ENCODE data around the gene PCNX2. TPM values are rescaled to one million over a fixed set of nuclear protein-coding genes. Genes with fewer than 3 reads are reported as not detected.

The PCNX2 gene
- total and polyA plus RNA-seq, 2 of the 8 experiments (the other 6 are each of a cell fraction or from before 2014, with no cell fraction given) = 46.1 to 57.6 TPM

GRCh38 chr1:233328142-233328921 is 32.8 kb upstream of the PCNX2 start:
- Histone ChIP-seq H2BK12ac (ENCODE audit: low read depth, low read length) (peak overlapping the region; percentile 50; the same call in 1 of the 2 replicates), H3K27me3 (replicated peaks in 1 of 4; ENCODE audit: control insufficient read depth in 3 of 4, extremely low read depth in 1 of 4, insufficient read depth in 3 of 4, low read length in 3 of 4) (peaks cover 0 to 12% (median 7%) of the 10 kb centered on the region in 4 experiments; a peak in 5 of 7 replicates), H3K79me2 (ENCODE audit: control insufficient read depth in 1 of 2, insufficient read depth in 2 of 2, low read length in 2 of 2) (peaks cover 0 to 43% of the 10 kb centered on the region in 2 experiments; a peak in 2 of 4 replicates), H3K4me2 (ENCODE audit: insufficient read depth in 1 of 2, low read depth in 2 of 2, low read length in 2 of 2) (peak overlapping the region; percentile 95 to 98), H3K56ac (replicated peaks; ENCODE audit: insufficient read length, low read depth, low read length) (peak overlapping the region; percentile 63), H3K27ac (ENCODE audit: low read depth, low read length) (no peak overlapping the region), H3K4me3 (ENCODE audit: extremely low read depth in 1 of 4, insufficient read depth in 2 of 4, low read depth in 3 of 4, low read length in 4 of 4) (peak overlapping the region; percentile 62 to 69 (median 66)), H3K23ac (ENCODE audit: insufficient read length) (no peak overlapping the region), H3K9me3 (ENCODE audit: insufficient read depth in 2 of 2, low read depth in 1 of 2, low read length in 1 of 2) (no peaks in the 10 kb centered on the region), H4K8ac (ENCODE audit: extremely low read depth, insufficient read depth, low read length) (peak overlapping the region; percentile 93; the same call in 1 of the 2 replicates), H3K36me3 (ENCODE audit: control insufficient read depth in 2 of 4, insufficient read depth in 4 of 4, low read length in 3 of 4) (no peaks in the 10 kb centered on the region), H3K23me2 (ENCODE audit: low read depth, low read length) (peaks cover 15% of the 10 kb centered on the region), H3K9ac (replicated peaks in 1 of 4; ENCODE audit: extremely low read depth in 1 of 4, low read depth in 3 of 4, low read length in 3 of 4) (peak overlapping the region; percentile 63 to 85 (median 76)), H3K4me1 (replicated peaks in 1 of 4; ENCODE audit: control insufficient read depth in 3 of 4, insufficient read depth in 4 of 4, low read length in 3 of 4) (peaks cover 5 to 16% (median 6%) of the 10 kb centered on the region in 4 experiments; a peak in 6 of 7 replicates), H3K79me1 (ENCODE audit: low read depth, low read length) (peaks cover 8% of the 10 kb centered on the region; the same call in 1 of the 2 replicates), H3K4ac (replicated peaks; ENCODE audit: insufficient read length, low read depth, low read length) (peak overlapping the region; percentile 85), H2AK5ac (ENCODE audit: low read depth, low read length) (no peak overlapping the region), H4K20me1 (replicated peaks in 1 of 2; ENCODE audit: control insufficient read depth in 1 of 2, insufficient read depth in 2 of 2, low read length in 2 of 2) (peaks cover 7 to 9% of the 10 kb centered on the region in 2 experiments), H4K5ac (ENCODE audit: insufficient read length, low read depth, low read length) (no peak overlapping the region), H2BK5ac (ENCODE audit: low read depth, low read length) (0 out of 2 replicates have a peak overlapping the region, but pooled peaks have one; percentile 16), H2BK15ac (ENCODE audit: low read length) (no peak overlapping the region), H2AFZ (ENCODE audit: low read length) (peak overlapping the region; percentile 42; the same call in 1 of the 2 replicates), H3K14ac (ENCODE audit: insufficient read length) (no peak overlapping the region), H2BK20ac (ENCODE audit: low read length) (no peak overlapping the region), H4K91ac (replicated peaks; ENCODE audit: insufficient read length, low read length) (peak overlapping the region; percentile 40), H2BK120ac (replicated peaks; ENCODE audit: low read depth, low read length) (no peak overlapping the region), H3K18ac (ENCODE audit: extremely low read depth, low read length) (peak overlapping the region; percentile 85)
- POLR2A ChIA-PET (ENCODE audit: partially characterized antibody) = interaction anchor here (0.6 to 1.3 kb wide), 6 partner anchors 9 to 147 kb away, joined by 3 to 6 read pairs (median 3); partner anchors contain the start of gene PCNX2
- DNase-seq (ENCODE audit: low read depth in 1 of 2, low spot score in 2 of 2) (peak in 1 of 2 experiments; percentile 76), FAIRE-seq (no peak)
- 2% methylated on average over 60 of the region's 96 CpGs; no CpG with 5 or more reads in 1 of the 2 experiments for WGBS, 2 experiments (ENCODE audit: extremely low coverage in 1 of 2, insufficient coverage in 1 of 2, insufficient read length in 1 of 2, insufficient replicate concordance in 2 of 2, low coverage in 1 of 2, low lambda C conversion rate in 2 of 2, missing lambda C conversion rate in 1 of 2)
- CTCF ChIA-PET (ENCODE audit: partially characterized antibody) = interaction anchor here (0.8 to 1.1 kb wide), 3 partner anchors 9 to 37 kb away, joined by 3 to 6 read pairs (median 3); no protein-coding TSS in a partner anchor
- no peak for TF ChIP-seq CTBP2 (IDR thresholded peaks at IDR 0.05; ENCODE audit: borderline replicate concordance, insufficient read depth, insufficient read length, low read length)
- no peak for TF ChIP-seq CEBPB (IDR thresholded peaks at IDR 0.05; ENCODE audit: low read depth, low read length)
- no peak for TF ChIP-seq CHD1 (IDR thresholded peaks at IDR 0.05; ENCODE audit: low read depth, low read length)
- no peak for TF ChIP-seq SAP30 (IDR thresholded peaks at IDR 0.05; ENCODE audit: insufficient read depth, insufficient replicate concordance, low read length)
- no peak for TF ChIP-seq BRCA1 (IDR thresholded peaks at IDR 0.05; ENCODE audit: low read depth, low read length)
- TF ChIP-seq TAF7 (optimal IDR thresholded peaks at IDR 0.05; ENCODE audit: borderline replicate concordance, low read depth, low read length) = no peak
- TF ChIP-seq TAF1 (IDR thresholded peaks at IDR 0.05; ENCODE audit: low read depth, low read length) = no peak
- no peak for TF ChIP-seq SP2 (IDR thresholded peaks at IDR 0.05; ENCODE audit: low read length)
- peak; percentile 96 for TF ChIP-seq RBBP5 (IDR thresholded peaks at IDR 0.05; ENCODE audit: borderline replicate concordance, low read depth, low read length)
- TF ChIP-seq PHF8 (conservative IDR thresholded peaks at IDR 0.05; ENCODE audit: low read depth, low read length) = peak; percentile 0; the same call in 1 of the 2 replicates
- TF ChIP-seq SUZ12 (IDR thresholded peaks at IDR 0.05; ENCODE audit: low read length) = peak; percentile 59; the same call in 1 of the 2 replicates
